Osteoblast (primary cell): ENCODE measurements around the gene FNDC3B. TPM values are rescaled to one million over a fixed set of nuclear protein-coding genes. Genes with fewer than 3 reads are reported as not detected.

Experiments
- DNase-seq: peaks from one replicate; pipeline ENCODE4 v3.0.0; 2011; ENCODE audit warnings: low spot score, mixed read lengths; ENCODE audit not compliant: insufficient read length; ENCODE audit errors: missing footprints
- H2AFZ ChIP-seq: 2 replicates; pipeline ENCODE4 v1.6.0; 2011; ENCODE audit warnings: mild to moderate bottlenecking, low read length
- H3K27ac ChIP-seq: 2 replicates; pipeline ENCODE4 v1.5.1; 2011; ENCODE audit warnings: mild to moderate bottlenecking, low read depth, low read length, moderate library complexity
- H3K27me3 ChIP-seq: 2 replicates; pipeline ENCODE4 v1.6.0; 2012; ENCODE audit warnings: mild to moderate bottlenecking, control low read depth, inconsistent platforms, low read length, moderate library complexity; ENCODE audit not compliant: insufficient read depth
- H3K36me3 ChIP-seq: 2 replicates; pipeline ENCODE4 v1.5.1; 2011; ENCODE audit warnings: mild to moderate bottlenecking, low read length, control low read depth, moderate library complexity; ENCODE audit not compliant: insufficient read depth
- H3K4me1 ChIP-seq: 2 replicates; pipeline ENCODE4 v1.5.1; 2011; ENCODE audit warnings: mild to moderate bottlenecking, low read length, control low read depth, moderate library complexity; ENCODE audit not compliant: insufficient read depth
- H3K4me2 ChIP-seq: 2 replicates; pipeline ENCODE4 v1.6.0; 2011; ENCODE audit warnings: mild to moderate bottlenecking, low read length; ENCODE audit not compliant: insufficient read depth
- H3K4me3 ChIP-seq: fragments of 200-600 bp; sonication (generic); 3 replicates; pipeline ENCODE4 v1.5.1; 2012; ENCODE audit warnings: mild to moderate bottlenecking, low read length, inconsistent platforms; ENCODE audit not compliant: insufficient read depth
- H3K79me2 ChIP-seq: 2 replicates; pipeline ENCODE4 v1.6.0; 2012; ENCODE audit warnings: mild to moderate bottlenecking, low read length, control low read depth, inconsistent platforms; ENCODE audit not compliant: insufficient read depth
- H3K9me3 ChIP-seq: 2 replicates; pipeline ENCODE4 v1.5.1; 2011; ENCODE audit warnings: low read depth, low read length, control low read depth
- H4K20me1 ChIP-seq: 2 replicates; pipeline ENCODE4 v1.6.0; 2012; ENCODE audit warnings: mild to moderate bottlenecking, low read length, control low read depth; ENCODE audit not compliant: insufficient read depth
- CTCF ChIP-seq: IDR thresholded peaks from 2 replicates; pipeline ENCODE4 v1.5.1; 2011; ENCODE audit warnings: mild to moderate bottlenecking, low read depth, low read length, moderate library complexity; ENCODE audit errors: extremely low read depth
- total RNA-seq: library from RNA; depleted of rRNA; stranded (reverse); fragments of >200 nt; gene quantifications from 2 replicates; pipeline ENCODE4 v1.2.3, GENCODE V29; 2012

Gene FNDC3B
- total RNA-seq, 1 donor, result 179 TPM

GRCh38 chr3:172106037-172106954 lies 66.9 kb downstream of the FNDC3B start:
- Histone ChIP-seq H3K27ac (peak overlapping the region; percentile 44), H2AFZ (no peak overlapping the region), H3K27me3 (no peaks in the 10 kb centered on the region), H4K20me1 (peaks cover 77% of the 10 kb centered on the region), H3K9me3 (no peaks in the 10 kb centered on the region), H3K4me2 (no peak overlapping the region), H3K4me3 (no peak overlapping the region), H3K4me1 (peaks cover 51% of the 10 kb centered on the region), H3K36me3 (peaks cover 8% of the 10 kb centered on the region), H3K79me2 (peaks cover 98% of the 10 kb centered on the region)
- no peak for DNase-seq
- TF ChIP-seq CTCF, result no peak

GRCh38 chr3:172106989-172107388 lies 67.6 kb downstream of the FNDC3B start:
- DNase-seq, result no peak
- Histone ChIP-seq H3K27ac (peak overlapping the region; percentile 44), H3K4me2 (no peak overlapping the region)

GRCh38 chr3:172107403-172107802 lies 68.0 kb downstream of the FNDC3B start:
- peak overlapping the region; percentile 44 for H3K27ac ChIP-seq
- no peak for DNase-seq
- peaks cover 98% of the 10 kb centered on the region for H3K79me2 ChIP-seq
- H3K4me1 ChIP-seq, result peaks cover 43% of the 10 kb centered on the region
- no peak for TF ChIP-seq CTCF
- no peak overlapping the region for H3K4me2 ChIP-seq
- peaks cover 83% of the 10 kb centered on the region for H4K20me1 ChIP-seq
- no peaks in the 10 kb centered on the region for H3K9me3 ChIP-seq
- no peak overlapping the region for H2AFZ ChIP-seq
- H3K27me3 ChIP-seq, result no peaks in the 10 kb centered on the region
- no peak overlapping the region for H3K4me3 ChIP-seq
- H3K36me3 ChIP-seq, result peaks cover 9% of the 10 kb centered on the region

More at GRCh38 chr3:172106989-172107388, 67.6 kb downstream of the FNDC3B start:
- H3K36me3 ChIP-seq, result peaks cover 8% of the 10 kb centered on the region
- H4K20me1 ChIP-seq, result peaks cover 83% of the 10 kb centered on the region
- no peaks in the 10 kb centered on the region for H3K27me3 ChIP-seq
- H3K79me2 ChIP-seq, result peaks cover 98% of the 10 kb centered on the region
- TF ChIP-seq CTCF, result no peak
- H2AFZ ChIP-seq, result no peak overlapping the region
- no peak overlapping the region for H3K4me3 ChIP-seq
- H3K4me1 ChIP-seq, result peaks cover 47% of the 10 kb centered on the region
- H3K9me3 ChIP-seq, result no peaks in the 10 kb centered on the region

GRCh38 chr3:172110127-172110779 lies 70.9 kb downstream of the FNDC3B start:
- no peak overlapping the region for H3K27ac ChIP-seq
- H3K4me3 ChIP-seq, result no peak overlapping the region
- no peaks in the 10 kb centered on the region for H3K27me3 ChIP-seq
- no peak overlapping the region for H2AFZ ChIP-seq
- TF ChIP-seq CTCF, result no peak
- peaks cover 38% of the 10 kb centered on the region for H3K36me3 ChIP-seq
- H4K20me1 ChIP-seq, result peaks cover 84% of the 10 kb centered on the region
- peaks cover 96% of the 10 kb centered on the region for H3K79me2 ChIP-seq
- no peak overlapping the region for H3K4me2 ChIP-seq
- no peak for DNase-seq
- H3K4me1 ChIP-seq, result peaks cover 15% of the 10 kb centered on the region
- H3K9me3 ChIP-seq, result no peaks in the 10 kb centered on the region
